K562 (cell line): Measurements from ENCODE around the gene CEP85L. TPM values are rescaled to one million over a fixed set of nuclear protein-coding genes. Genes with fewer than 3 reads are reported as not detected.
A peak's percentile ranks its signal among the peaks of the same experiment; 100 is the strongest.

ENCODE experiments used
- ADNP ChIP-seq: fragments of 200-800 bp; sonication (Bioruptor generic); IDR thresholded peaks from 2 replicates; pipeline ENCODE4 v1.6.1; 2016; ENCODE audit warnings: missing genetic modification characterization, missing compliant biosample characterization
- ATF4 ChIP-seq: fragments of 450-650 bp; formaldehyde crosslinking; IDR thresholded peaks from 2 replicates; pipeline ENCODE4 v1.4.0; 2022; ENCODE audit warnings: mild to moderate bottlenecking, moderate library complexity
- FIP1L1 ChIP-seq: fragments of 200-400 bp; formaldehyde crosslinking; IDR thresholded peaks from 2 replicates; pipeline ENCODE4 v1.6.1; 2018; ENCODE audit warnings: mild to moderate bottlenecking, low read depth, low read length; ENCODE audit not compliant: poor library complexity, severe bottlenecking
- FOXK1 ChIP-seq: sonication (generic); formaldehyde crosslinking; IDR thresholded peaks from 2 replicates; pipeline ENCODE4 v1.8.0; 2022; ENCODE audit warnings: missing genetic modification reagents, mild to moderate bottlenecking, borderline replicate concordance
- GATA2 ChIP-seq: sonication (generic); formaldehyde crosslinking; IDR thresholded peaks from 2 replicates; pipeline ENCODE4 v1.4.0; 2020; ENCODE audit warnings: mild to moderate bottlenecking, missing genetic modification reagents
- HMGN3 ChIP-seq: IDR thresholded peaks from 2 replicates; pipeline ENCODE4 v1.6.1; 2011; ENCODE audit warnings: borderline replicate concordance, low read depth, mild to moderate bottlenecking, mixed read lengths, low read length; ENCODE audit not compliant: insufficient read length; ENCODE audit errors: extremely low read depth
- NBN ChIP-seq: fragments of 450-650 bp; IDR thresholded peaks from 2 replicates; pipeline ENCODE4 v1.6.1; 2016; ENCODE audit warnings: low read depth, mild to moderate bottlenecking
- PML ChIP-seq: IDR thresholded peaks from 2 replicates; pipeline ENCODE4 v1.6.1; 2012; ENCODE audit warnings: low read length, inconsistent platforms
- POLR2A ChIP-seq: fragments of 450-650 bp; conservative IDR thresholded peaks from 2 replicates; pipeline ENCODE4 v1.6.1; 2016
- RBM22 ChIP-seq: fragments of 200-400 bp; formaldehyde crosslinking; IDR thresholded peaks from 2 replicates; pipeline ENCODE4 v1.6.1; 2018; ENCODE audit warnings: low read length, low read depth; ENCODE audit not compliant: poor library complexity, severe bottlenecking
- SOX6 ChIP-seq: fragments of 450-650 bp; IDR thresholded peaks from 2 replicates; pipeline ENCODE4 v1.6.1; 2014; ENCODE audit warnings: mild to moderate bottlenecking
- TSC22D4 ChIP-seq: fragments of 450-650 bp; IDR thresholded peaks from 2 replicates; pipeline ENCODE4 v1.6.1; 2016; ENCODE audit warnings: missing genetic modification characterization, missing biosample characterization, control low read depth
- U2AF1 ChIP-seq: fragments of 200-400 bp; formaldehyde crosslinking; optimal IDR thresholded peaks from 2 replicates; pipeline ENCODE3; 2017; ENCODE audit warnings: mild to moderate bottlenecking, low read depth, low read length, moderate library complexity
- ZBTB17 ChIP-seq: fragments of 450-650 bp; formaldehyde crosslinking; IDR thresholded peaks from 2 replicates; pipeline ENCODE4 v1.4.0; 2020; ENCODE audit warnings: mild to moderate bottlenecking
- ZKSCAN1 ChIP-seq: fragments of 150-350 bp; IDR thresholded peaks from 2 replicates; pipeline ENCODE4 v1.6.1; 2016; ENCODE audit warnings: low read depth, low read length
- ZNF347 ChIP-seq: fragments of 450-650 bp; formaldehyde crosslinking; IDR thresholded peaks from 2 replicates; pipeline ENCODE4 v1.4.0; 2020; ENCODE audit warnings: low read depth, mild to moderate bottlenecking, moderate library complexity
- ZNF639 ChIP-seq, 2 experiments: fragments of 200-800 bp in 1 of 2; sonication (Bioruptor generic) in 1 of 2; sonication (generic) in 1 of 2; formaldehyde crosslinking in 1 of 2; IDR thresholded peaks in 1 of 2; conservative IDR thresholded peaks in 1 of 2; 2 replicates each; pipeline versions ENCODE4 v1.5.0 to v1.6.1; 2016 to 2020; ENCODE audit warnings: missing compliant biosample characterization in 1 of 2, missing genetic modification characterization in 1 of 2, missing genetic modification reagents in 1 of 2
- polyA plus RNA-seq, 8 experiments: library from polyadenylated mRNA; depleted of rRNA in 4 of 8; stranded (reverse) in 5 of 8; unstranded in 3 of 8; fragments of >200 nt; fragmentation: Nextera tagmentation in 2 of 8; fragmentation: Illumina TruSeq in 1 of 8; extraction: Ambion mirVana in 2 of 8; extraction: Trizol in 1 of 8; gene quantifications; 2 replicates each; pipeline versions ENCODE4 v1.2.1 to v1.2.3, GENCODE V29; 2011 to 2014; ENCODE audit warnings: inconsistent platforms in 1 of 8, missing spikeins in 1 of 8
- total RNA-seq, 7 experiments: library from RNA; depleted of rRNA in 6 of 7; stranded (reverse); fragments of >200 nt in 6 of 7; fragmentation: Illumina TruSeq in 2 of 7; extraction: Trizol in 2 of 7; gene quantifications; 2 replicates each; pipeline versions ENCODE4 v1.2.1 to v1.2.3, GENCODE V29; 2011 to 2021; ENCODE audit warnings: low replicate concordance in 1 of 7
- TF ChIP-seq, protein P1 (sequence below): fragments of 200-800 bp; sonication (Bioruptor generic); IDR thresholded peaks from 2 replicates; pipeline ENCODE4 v1.6.1; 2017; ENCODE audit warnings: missing genetic modification characterization, missing compliant biosample characterization
- TF ChIP-seq, protein P2 (sequence below), 2 experiments: fragments of 450-650 bp; IDR thresholded peaks; 2 replicates each; pipeline ENCODE4 v1.6.1; 2018; ENCODE audit warnings: mild to moderate bottlenecking in 2 of 2, low read depth in 1 of 2; ENCODE audit not compliant: partially characterized antibody in 2 of 2

The CEP85L gene
- total and polyA plus RNA-seq, 9 of the 15 experiments (the other 6 are each of a cell fraction or from before 2014, with no cell fraction given), result 4.5 to 15.8 (median 8.3) TPM

- TF ChIP-seq ZNF639 (CRISPR knock-in tag; conservative IDR thresholded peaks at IDR 0.05 in 1 of 2, IDR thresholded peaks at IDR 0.05 in 1 of 2), result no peak; a peak in 1 of 4 replicates
- no peak for TF ChIP-seq ATF4 (CRISPR knock-in tag)
- no peak for TF ChIP-seq FOXK1 (CRISPR knock-in tag)
- no peak for TF ChIP-seq GATA2 (CRISPR knock-in tag)
- TF ChIP-seq PML, result peak; percentile 26; the same call in 1 of the 2 replicates
- no peak for TF ChIP-seq NBN
- peak; percentile 86 for TF ChIP-seq HMGN3
- no peak for TF ChIP-seq TSC22D4 (tag)
- TF ChIP-seq FIP1L1, result peak; percentile 44
- TF ChIP-seq SOX6, result peak; percentile 10; the same call in 1 of the 2 replicates
- TF ChIP-seq POLR2A, result peak; percentile 74
- no peak for TF ChIP-seq ADNP (tag)
- peak; percentile 12 for TF ChIP-seq U2AF1
- TF ChIP-seq, protein P1, sequence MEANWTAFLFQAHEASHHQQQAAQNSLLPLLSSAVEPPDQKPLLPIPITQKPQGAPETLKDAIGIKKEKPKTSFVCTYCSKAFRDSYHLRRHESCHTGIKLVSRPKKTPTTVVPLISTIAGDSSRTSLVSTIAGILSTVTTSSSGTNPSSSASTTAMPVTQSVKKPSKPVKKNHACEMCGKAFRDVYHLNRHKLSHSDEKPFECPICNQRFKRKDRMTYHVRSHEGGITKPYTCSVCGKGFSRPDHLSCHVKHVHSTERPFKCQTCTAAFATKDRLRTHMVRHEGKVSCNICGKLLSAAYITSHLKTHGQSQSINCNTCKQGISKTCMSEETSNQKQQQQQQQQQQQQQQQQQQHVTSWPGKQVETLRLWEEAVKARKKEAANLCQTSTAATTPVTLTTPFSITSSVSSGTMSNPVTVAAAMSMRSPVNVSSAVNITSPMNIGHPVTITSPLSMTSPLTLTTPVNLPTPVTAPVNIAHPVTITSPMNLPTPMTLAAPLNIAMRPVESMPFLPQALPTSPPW (CRISPR knock-in tag), result peak; percentile 87
- TF ChIP-seq ZNF347 (CRISPR knock-in tag), result no peak
- TF ChIP-seq ZKSCAN1, result peak; percentile 29; the same call in 1 of the 2 replicates
- TF ChIP-seq, protein P2, sequence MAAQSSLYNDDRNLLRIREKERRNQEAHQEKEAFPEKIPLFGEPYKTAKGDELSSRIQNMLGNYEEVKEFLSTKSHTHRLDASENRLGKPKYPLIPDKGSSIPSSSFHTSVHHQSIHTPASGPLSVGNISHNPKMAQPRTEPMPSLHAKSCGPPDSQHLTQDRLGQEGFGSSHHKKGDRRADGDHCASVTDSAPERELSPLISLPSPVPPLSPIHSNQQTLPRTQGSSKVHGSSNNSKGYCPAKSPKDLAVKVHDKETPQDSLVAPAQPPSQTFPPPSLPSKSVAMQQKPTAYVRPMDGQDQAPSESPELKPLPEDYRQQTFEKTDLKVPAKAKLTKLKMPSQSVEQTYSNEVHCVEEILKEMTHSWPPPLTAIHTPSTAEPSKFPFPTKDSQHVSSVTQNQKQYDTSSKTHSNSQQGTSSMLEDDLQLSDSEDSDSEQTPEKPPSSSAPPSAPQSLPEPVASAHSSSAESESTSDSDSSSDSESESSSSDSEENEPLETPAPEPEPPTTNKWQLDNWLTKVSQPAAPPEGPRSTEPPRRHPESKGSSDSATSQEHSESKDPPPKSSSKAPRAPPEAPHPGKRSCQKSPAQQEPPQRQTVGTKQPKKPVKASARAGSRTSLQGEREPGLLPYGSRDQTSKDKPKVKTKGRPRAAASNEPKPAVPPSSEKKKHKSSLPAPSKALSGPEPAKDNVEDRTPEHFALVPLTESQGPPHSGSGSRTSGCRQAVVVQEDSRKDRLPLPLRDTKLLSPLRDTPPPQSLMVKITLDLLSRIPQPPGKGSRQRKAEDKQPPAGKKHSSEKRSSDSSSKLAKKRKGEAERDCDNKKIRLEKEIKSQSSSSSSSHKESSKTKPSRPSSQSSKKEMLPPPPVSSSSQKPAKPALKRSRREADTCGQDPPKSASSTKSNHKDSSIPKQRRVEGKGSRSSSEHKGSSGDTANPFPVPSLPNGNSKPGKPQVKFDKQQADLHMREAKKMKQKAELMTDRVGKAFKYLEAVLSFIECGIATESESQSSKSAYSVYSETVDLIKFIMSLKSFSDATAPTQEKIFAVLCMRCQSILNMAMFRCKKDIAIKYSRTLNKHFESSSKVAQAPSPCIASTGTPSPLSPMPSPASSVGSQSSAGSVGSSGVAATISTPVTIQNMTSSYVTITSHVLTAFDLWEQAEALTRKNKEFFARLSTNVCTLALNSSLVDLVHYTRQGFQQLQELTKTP (IDR thresholded peaks at IDR 0.05; ENCODE audit: low read depth in 1 of 2, partially characterized antibody in 2 of 2), result no peak
- no peak for TF ChIP-seq RBM22
- TF ChIP-seq ZBTB17 (CRISPR knock-in tag), result peak; percentile 28; the same call in 1 of the 2 replicates
Measured at GRCh38 chr6:118651282-118652050, at the start of gene CEP85L (continued).
